ENCODE measurements around the gene WBP1.
"Not testable (repeated sequence)": the region's sequence is repeated elsewhere in the genome, so short reads cannot be mapped to it uniquely, and the experiment has no call there.

WBP1 gene

GRCh38 chr2:74482801-74483674 lies 24.8 kb downstream of the WBP1 start, which contains the start of the genes CCDC142 and TTC31:
Gene CCDC142 (minus strand): TSS chr2:74482998. CDS start chr2:74482837, 161 bp downstream.
Gene TTC31 (plus strand): TSS chr2:74483081. CDS start chr2:74483096, 15 bp downstream.
- DNase-seq (ENCODE audit: low read depth in 2 of 2), result peak; percentile 80 to 84

- DNase-seq (ENCODE audit: low read depth in 2 of 2), result not testable (repeated sequence)
Observed at GRCh38 chr2:74483675-74484164, 25.5 kb downstream of the WBP1 start.

GRCh38 chr2:74486141-74486540 lies 27.9 kb downstream of the WBP1 start:
- DNase-seq (ENCODE audit: low read depth in 2 of 2), result no peak

- DNase-seq (ENCODE audit: low read depth in 2 of 2), result no peak
Observed at GRCh38 chr2:74488643-74489481, 30.6 kb downstream of the WBP1 start.

- no peak for DNase-seq (ENCODE audit: low read depth in 2 of 2)
Observed at GRCh38 chr2:74489906-74490305, 31.7 kb downstream of the WBP1 start.

- DNase-seq (ENCODE audit: low read depth in 2 of 2), result no peak
Observed at GRCh38 chr2:74491648-74492544, 33.7 kb downstream of the WBP1 start.

- DNase-seq (ENCODE audit: low read depth in 2 of 2), result no peak
Observed at GRCh38 chr2:74493546-74493945, 35.3 kb downstream of the WBP1 start.

GRCh38 chr2:74495440-74495839 lies 37.2 kb downstream of the WBP1 start:
- DNase-seq (ENCODE audit: low read depth in 2 of 2), result no peak

- DNase-seq (ENCODE audit: low read depth in 2 of 2), result no peak
Observed at GRCh38 chr2:74496997-74497776, 38.9 kb downstream of the WBP1 start.

- DNase-seq (ENCODE audit: low read depth in 2 of 2), result no peak
Observed at GRCh38 chr2:74497777-74498499, 39.7 kb downstream of the WBP1 start.

- DNase-seq (ENCODE audit: low read depth in 2 of 2), result no peak
Observed at GRCh38 chr2:74498500-74499266, 40.4 kb downstream of the WBP1 start.

- DNase-seq (ENCODE audit: low read depth in 2 of 2), result no peak
Observed at GRCh38 chr2:74499267-74499939, 41.2 kb downstream of the WBP1 start, which contains the start of gene LBX2. Gene LBX2 (minus strand): TSS chr2:74499603. CDS start chr2:74499537, 66 bp downstream.

GRCh38 chr2:74499940-74500577 lies 41.8 kb downstream of the WBP1 start:
- DNase-seq (ENCODE audit: low read depth in 2 of 2), result no peak

GRCh38 chr2:74500578-74500946 lies 42.3 kb downstream of the WBP1 start:
- DNase-seq (ENCODE audit: low read depth in 2 of 2), result no peak

GRCh38 chr2:74501335-74502071 lies 43.3 kb downstream of the WBP1 start:
- no peak for DNase-seq (ENCODE audit: low read depth in 2 of 2)

- DNase-seq (ENCODE audit: low read depth in 2 of 2), result no peak
Observed at GRCh38 chr2:74502147-74502719, 44.0 kb downstream of the WBP1 start.

Data from fibroblast of skin of left biceps (primary cell).